ENCODE data around the gene P2RY13. TPM values are rescaled to one million over a fixed set of nuclear protein-coding genes. Genes with fewer than 3 reads are reported as not detected.

P2RY13 gene
- total and polyA plus RNA-seq, 12 donors = 0.66 to 6.0 (median 2.3) TPM

- Histone ChIP-seq H3K4me1 (replicated peaks in 1 of 2) (peaks cover 4 to 7% of the 10 kb centered on the region in 2 donors), H3K27ac (no peak overlapping the region), H3K27me3 (no peaks in the 10 kb centered on the region), H3K9me3 (replicated peaks in 1 of 3) (no peaks in the 10 kb centered on the region), H3K4me3 (no peak overlapping the region), H3K36me3 (replicated peaks in 1 of 2) (no peaks in the 10 kb centered on the region)
- 70 to 88% (median 73%) methylated on average over 5 of the region's 5 CpGs for whole genome bisulfite sequencing, 4 donors
- TF ChIP-seq CTCF (IDR thresholded peaks at IDR 0.05) (no peak), POLR2A (IDR thresholded peaks at IDR 0.05) (no peak)
- intact Hi-C loops (cut with DNase I) = no loop called here
- DNase-seq = no peak
These were observed 38.1 kb upstream of the P2RY13 start for GRCh38 chr3:151367448-151367847.

GRCh38 chr3:151366993-151367392 is 37.6 kb upstream of the P2RY13 start:
- WGBS, 4 donors = 83 to 92% (median 88%) methylated on average over 3 of the region's 3 CpGs

GRCh38 chr3:151362751-151363174 is 33.4 kb upstream of the P2RY13 start:
- DNase-seq = no peak
- WGBS, 4 donors = 62 to 80% (median 70%) methylated on average over 3 of the region's 3 CpGs
- H3K4me3 ChIP-seq = no peak overlapping the region
- no peaks in the 10 kb centered on the region for H3K9me3 ChIP-seq (replicated peaks in 1 of 3)
- H3K36me3 ChIP-seq (replicated peaks in 1 of 2) = no peaks in the 10 kb centered on the region
- TF ChIP-seq CTCF (IDR thresholded peaks at IDR 0.05) (no peak), POLR2A (IDR thresholded peaks at IDR 0.05) (no peak)
- no peaks in the 10 kb centered on the region for H3K4me1 ChIP-seq (replicated peaks in 1 of 2)
- no peaks in the 10 kb centered on the region for H3K27me3 ChIP-seq
- H3K27ac ChIP-seq = no peak overlapping the region
- intact Hi-C loops (cut with DNase I) = no loop called here

More at GRCh38 chr3:151366993-151367392, 37.6 kb upstream of the P2RY13 start:
- Histone ChIP-seq H3K4me3 (no peak overlapping the region), H3K9me3 (replicated peaks in 1 of 3) (no peaks in the 10 kb centered on the region), H3K36me3 (replicated peaks in 1 of 2) (no peaks in the 10 kb centered on the region), H3K27ac (no peak overlapping the region), H3K27me3 (no peaks in the 10 kb centered on the region), H3K4me1 (replicated peaks in 1 of 2) (peaks cover 4 to 7% of the 10 kb centered on the region in 2 donors)
- TF ChIP-seq CTCF (IDR thresholded peaks at IDR 0.05) (no peak), POLR2A (IDR thresholded peaks at IDR 0.05) (no peak)
- intact Hi-C loops (cut with DNase I) = no loop called here
- DNase-seq = no peak

- intact Hi-C loops (cut with DNase I) = no loop called here
- no peak for TF ChIP-seq POLR2A (IDR thresholded peaks at IDR 0.05)
- TF ChIP-seq CTCF (IDR thresholded peaks at IDR 0.05) = no peak
- H3K27me3 ChIP-seq = no peaks in the 10 kb centered on the region
These were observed 28.1 kb upstream of the P2RY13 start for GRCh38 chr3:151357463-151357850.

More at GRCh38 chr3:151357463-151357850, 28.1 kb upstream of the P2RY13 start:
- DNase-seq = no peak
- WGBS, 4 donors = 60 to 77% (median 71%) methylated on average over 2 of the region's 2 CpGs
- Histone ChIP-seq H3K4me3 (no peak overlapping the region), H3K9me3 (replicated peaks in 1 of 3) (no peaks in the 10 kb centered on the region), H3K36me3 (replicated peaks in 1 of 2) (no peaks in the 10 kb centered on the region), H3K4me1 (replicated peaks in 1 of 2) (no peaks in the 10 kb centered on the region), H3K27ac (no peak overlapping the region)
